GM10266 (cell line): ENCODE results near the gene SOX6.
"Not testable (repeated sequence)": the region's sequence is repeated elsewhere in the genome, so short reads cannot be mapped to it uniquely, and the experiment has no call there.

Source experiments
- DNase-seq: peaks from one replicate; pipeline ENCODE4 v3.0.0; 2012; ENCODE audit errors: extremely low spot score
- TF ChIP-seq, protein P1 (sequence below): IDR thresholded peaks from 2 replicates; pipeline ENCODE4 v1.5.1; 2012; ENCODE audit warnings: mild to moderate bottlenecking, low read depth; ENCODE audit not compliant: control insufficient read depth, insufficient read depth; ENCODE audit errors: missing control alignments

Gene SOX6

DNA sequence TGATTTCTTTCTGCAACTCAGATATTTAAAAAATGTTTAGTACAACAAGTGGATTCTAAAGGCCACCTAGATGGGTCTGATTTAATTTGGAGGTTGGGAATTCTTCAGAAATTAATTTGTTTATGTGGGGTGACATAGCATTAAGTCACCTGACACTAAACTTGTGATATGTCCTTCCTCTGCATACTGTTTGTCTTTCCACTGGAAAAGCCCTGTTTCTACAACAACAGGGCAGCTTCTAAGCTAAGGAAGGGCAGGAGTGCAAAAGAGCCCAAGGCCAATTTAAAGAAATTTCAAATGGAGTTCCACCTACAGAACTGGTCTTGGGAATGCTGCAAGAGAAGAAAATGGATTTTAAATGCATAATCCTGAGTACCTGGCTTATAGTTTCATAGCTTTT lies 319.2 kb downstream of the SOX6 start:
- TF ChIP-seq, protein P1, sequence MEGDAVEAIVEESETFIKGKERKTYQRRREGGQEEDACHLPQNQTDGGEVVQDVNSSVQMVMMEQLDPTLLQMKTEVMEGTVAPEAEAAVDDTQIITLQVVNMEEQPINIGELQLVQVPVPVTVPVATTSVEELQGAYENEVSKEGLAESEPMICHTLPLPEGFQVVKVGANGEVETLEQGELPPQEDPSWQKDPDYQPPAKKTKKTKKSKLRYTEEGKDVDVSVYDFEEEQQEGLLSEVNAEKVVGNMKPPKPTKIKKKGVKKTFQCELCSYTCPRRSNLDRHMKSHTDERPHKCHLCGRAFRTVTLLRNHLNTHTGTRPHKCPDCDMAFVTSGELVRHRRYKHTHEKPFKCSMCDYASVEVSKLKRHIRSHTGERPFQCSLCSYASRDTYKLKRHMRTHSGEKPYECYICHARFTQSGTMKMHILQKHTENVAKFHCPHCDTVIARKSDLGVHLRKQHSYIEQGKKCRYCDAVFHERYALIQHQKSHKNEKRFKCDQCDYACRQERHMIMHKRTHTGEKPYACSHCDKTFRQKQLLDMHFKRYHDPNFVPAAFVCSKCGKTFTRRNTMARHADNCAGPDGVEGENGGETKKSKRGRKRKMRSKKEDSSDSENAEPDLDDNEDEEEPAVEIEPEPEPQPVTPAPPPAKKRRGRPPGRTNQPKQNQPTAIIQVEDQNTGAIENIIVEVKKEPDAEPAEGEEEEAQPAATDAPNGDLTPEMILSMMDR = no peak

DNA sequence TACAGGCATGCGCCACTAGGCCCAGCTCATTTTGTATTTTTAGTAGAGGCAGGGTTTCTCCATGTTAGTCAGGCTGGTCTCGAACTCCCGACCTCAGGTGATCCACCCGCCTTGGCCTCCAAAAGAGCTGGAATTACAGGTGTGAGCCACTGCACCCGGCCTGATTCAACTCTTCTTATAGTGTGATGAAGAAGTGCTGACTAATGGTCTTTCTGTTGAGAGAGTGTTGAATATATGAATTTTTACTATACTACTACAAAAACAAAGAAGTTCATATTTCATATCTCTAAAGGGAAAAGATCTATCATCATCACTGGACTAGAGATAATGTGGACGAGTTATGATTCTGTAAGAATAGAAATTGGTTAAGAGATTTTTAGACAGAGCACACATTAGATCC lies 320.1 kb downstream of the SOX6 start:
- TF ChIP-seq, protein P1 = no peak
- no peak for DNase-seq

More for the DNA sequence above, 319.2 kb downstream of the SOX6 start:
- no peak for DNase-seq

DNA sequence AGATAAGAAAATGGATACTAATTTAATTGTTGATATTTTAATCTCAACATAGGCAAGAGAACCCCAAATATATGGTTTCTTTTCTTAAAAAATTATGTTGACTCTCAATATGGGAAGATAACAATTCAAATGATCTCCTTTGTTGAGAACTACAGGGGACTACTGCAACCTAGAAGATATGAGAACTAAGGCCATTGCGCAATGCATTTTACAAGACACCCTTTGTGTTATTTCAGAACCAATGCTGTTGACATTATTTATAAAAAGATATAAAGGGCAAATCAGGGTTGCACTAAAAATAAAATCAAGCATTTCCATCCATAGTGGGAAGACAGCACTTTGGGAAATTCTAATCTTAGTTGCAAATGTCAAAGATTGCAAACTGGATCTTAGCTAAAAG lies 322.3 kb downstream of the SOX6 start:
- TF ChIP-seq, protein P1 = no peak

DNA sequence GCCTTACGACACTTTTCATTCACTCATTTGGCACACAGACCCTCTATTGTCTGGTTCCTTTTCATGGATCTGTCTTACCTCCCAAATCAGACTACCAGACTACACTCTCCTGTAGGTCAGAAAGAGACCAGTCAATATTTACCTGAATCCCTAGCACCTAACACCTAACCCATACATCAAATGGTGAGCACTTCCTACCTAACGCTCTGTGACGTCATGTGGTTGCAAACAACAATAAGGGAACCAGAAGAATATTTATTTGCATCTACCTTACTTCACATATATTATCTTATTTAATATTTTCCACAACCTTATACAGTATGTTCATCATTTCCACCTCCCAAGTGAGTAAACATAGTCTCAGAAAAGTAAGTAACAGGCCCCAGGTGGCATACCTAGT lies 323.4 kb downstream of the SOX6 start:
- TF ChIP-seq, protein P1 = no peak
- no peak for DNase-seq

More for the DNA sequence above, 322.3 kb downstream of the SOX6 start:
- DNase-seq = no peak

DNA sequence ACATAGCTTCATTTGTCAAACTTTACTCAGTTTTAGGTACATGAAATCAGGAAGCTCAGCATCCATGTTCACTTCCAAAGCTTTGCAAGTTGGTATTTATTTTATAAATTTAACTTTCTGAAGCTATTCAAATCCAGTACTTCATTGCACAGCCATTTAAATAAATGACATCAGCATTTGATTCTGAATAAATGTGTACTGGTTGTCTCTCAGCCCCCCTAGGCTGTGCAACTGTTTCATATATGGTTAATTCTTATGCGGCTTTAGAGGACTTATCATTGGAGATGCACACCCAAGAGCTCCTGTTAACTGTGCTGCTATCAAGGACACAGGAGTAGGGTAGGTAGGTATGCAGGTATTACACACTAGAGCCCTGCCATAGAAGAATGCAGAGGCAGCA lies 325.1 kb downstream of the SOX6 start:
- DNase-seq = no peak
- TF ChIP-seq, protein P1 = no peak

DNA sequence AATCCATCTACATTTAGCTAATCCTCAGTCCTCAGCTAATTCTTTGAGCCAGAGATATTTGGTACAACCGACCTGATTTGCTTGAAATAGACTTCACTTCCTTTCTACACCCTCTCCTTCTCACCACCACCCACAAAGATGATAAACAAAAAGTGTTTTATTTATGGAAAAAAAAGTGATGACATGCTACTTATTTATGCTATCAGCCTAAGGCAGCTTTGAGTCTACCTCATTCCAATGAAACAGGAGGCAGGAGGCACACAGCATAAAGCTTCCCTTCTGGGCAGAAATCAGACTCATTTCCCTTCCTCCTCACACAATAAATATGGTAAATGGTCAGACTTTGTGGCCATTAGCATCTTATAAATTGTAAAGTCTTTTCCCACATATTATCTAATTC lies 325.7 kb downstream of the SOX6 start:
- DNase-seq = no peak
- TF ChIP-seq, protein P1 = no peak

DNA sequence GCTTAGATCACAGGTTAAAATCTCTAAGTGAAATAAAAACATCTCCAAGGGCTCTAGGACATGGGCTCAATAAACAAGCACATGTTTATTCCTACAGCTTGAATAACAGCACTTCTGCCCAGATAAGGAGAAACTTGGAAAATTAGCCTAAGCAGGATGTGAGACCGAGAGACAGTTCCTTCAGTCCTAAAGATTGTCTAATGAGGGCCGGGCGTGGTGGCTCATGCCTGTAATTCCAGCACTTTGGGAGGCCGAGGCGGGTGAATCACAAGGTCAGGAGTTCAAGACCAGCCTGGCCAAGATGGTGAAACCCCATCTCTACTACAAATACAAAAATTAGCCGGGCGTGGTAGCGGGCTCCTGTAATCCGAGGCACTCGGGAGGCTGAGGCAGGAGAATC lies 327.2 kb downstream of the SOX6 start:
- DNase-seq = not testable (repeated sequence)

DNA sequence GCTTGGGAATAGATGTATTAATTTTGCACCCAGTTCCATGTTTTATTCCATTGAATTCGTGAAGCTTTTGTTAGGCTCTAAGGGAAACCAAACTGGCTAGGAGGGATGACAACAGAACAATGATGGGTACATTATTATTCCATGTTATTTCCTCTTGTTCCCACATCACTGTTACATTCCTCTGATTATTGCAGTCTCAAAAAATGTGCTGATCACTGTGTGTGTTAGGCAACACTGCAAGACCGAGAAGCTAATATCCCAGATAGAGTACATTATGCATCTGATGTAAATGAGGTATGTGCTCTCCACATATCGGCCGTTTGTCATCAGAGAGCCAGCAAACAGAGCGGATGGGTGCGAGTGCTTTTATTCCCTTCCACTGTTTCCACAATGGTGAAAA lies 327.9 kb downstream of the SOX6 start:
- TF ChIP-seq, protein P1 = no peak
- DNase-seq = no peak
